Activated naive CD8-positive, alpha-beta T cell treated with anti-CD3 and anti-CD28 coated beads, Interleukin-2, amount 50 U/mL, for 24 hours (primary cell): ENCODE data around the gene PTGS1.

Source experiments
- ATAC-seq: fragments of 150-1000 bp; cut with Tn5 transposase; one replicate; pipeline ENCODE4 v1.10.0; 2021
- DNase-seq: peaks from one replicate; pipeline ENCODE4 v3.0.0; 2021
- H3K27ac Mint-ChIP-seq: one replicate; pipeline ENCODE4 v1.8.0; 2021; ENCODE audit warnings: mild to moderate bottlenecking, mixed read lengths
- H3K27me3 Mint-ChIP-seq: one replicate; pipeline ENCODE4 v1.8.0; 2021; ENCODE audit warnings: mixed read lengths
- H3K36me3 Mint-ChIP-seq: one replicate; pipeline ENCODE4 v1.8.0; 2021; ENCODE audit warnings: low read depth, mixed read lengths
- H3K4me1 Mint-ChIP-seq: one replicate; pipeline ENCODE4 v1.8.0; 2021; ENCODE audit warnings: mixed read lengths
- H3K4me3 Mint-ChIP-seq: one replicate; pipeline ENCODE4 v1.8.0; 2021; ENCODE audit warnings: mild to moderate bottlenecking, moderate library complexity, mixed read lengths
- H3K9me3 Mint-ChIP-seq: one replicate; pipeline ENCODE4 v1.8.0; 2021; ENCODE audit warnings: mixed read lengths

PTGS1 gene

GRCh38 chr9:122420315-122420714 lies 49.5 kb downstream of the PTGS1 start:
- DNase-seq (no peak), ATAC-seq (no peak)
- H3K27ac Mint-ChIP-seq: no peak overlapping the region
- peaks cover 32% of the 10 kb centered on the region for H3K9me3 Mint-ChIP-seq
- H3K4me3 Mint-ChIP-seq: no peak overlapping the region
- peaks cover 3% of the 10 kb centered on the region for H3K4me1 Mint-ChIP-seq
- H3K27me3 Mint-ChIP-seq: peaks cover 37% of the 10 kb centered on the region
- H3K36me3 Mint-ChIP-seq: peaks cover 23% of the 10 kb centered on the region

- Mint-ChIP-seq H3K36me3 (peaks cover 12% of the 10 kb centered on the region), H3K27me3 (peaks cover 20% of the 10 kb centered on the region), H3K4me3 (no peak overlapping the region), H3K27ac (no peak overlapping the region), H3K9me3 (peaks cover 25% of the 10 kb centered on the region), H3K4me1 (no peaks in the 10 kb centered on the region)
- no peak for ATAC-seq
- DNase-seq: no peak
Measured at GRCh38 chr9:122425087-122425486, 54.3 kb downstream of the PTGS1 start.

GRCh38 chr9:122426723-122427122 lies 55.9 kb downstream of the PTGS1 start:
- no peak overlapping the region for H3K27ac Mint-ChIP-seq
- ATAC-seq: no peak
- peaks cover 2% of the 10 kb centered on the region for H3K36me3 Mint-ChIP-seq
- peaks cover 18% of the 10 kb centered on the region for H3K27me3 Mint-ChIP-seq
- no peaks in the 10 kb centered on the region for H3K4me1 Mint-ChIP-seq
- DNase-seq: no peak
- H3K9me3 Mint-ChIP-seq: peaks cover 13% of the 10 kb centered on the region
- H3K4me3 Mint-ChIP-seq: no peak overlapping the region

GRCh38 chr9:122442568-122442967 lies 71.7 kb downstream of the PTGS1 start:
- peaks cover 15% of the 10 kb centered on the region for H3K27me3 Mint-ChIP-seq
- no peak overlapping the region for H3K4me3 Mint-ChIP-seq
- H3K9me3 Mint-ChIP-seq: no peaks in the 10 kb centered on the region
- no peaks in the 10 kb centered on the region for H3K36me3 Mint-ChIP-seq
- H3K27ac Mint-ChIP-seq: no peak overlapping the region
- DNase-seq (no peak), ATAC-seq (no peak)
- H3K4me1 Mint-ChIP-seq: no peaks in the 10 kb centered on the region

GRCh38 chr9:122444041-122444733 lies 73.4 kb downstream of the PTGS1 start:
- Mint-ChIP-seq H3K27me3 (peaks cover 16% of the 10 kb centered on the region), H3K4me3 (no peak overlapping the region), H3K9me3 (no peaks in the 10 kb centered on the region), H3K27ac (no peak overlapping the region), H3K4me1 (no peaks in the 10 kb centered on the region), H3K36me3 (no peaks in the 10 kb centered on the region)
- DNase-seq (no peak), ATAC-seq (no peak)
